ENCODE results near the gene CRYGC.
A peak's percentile ranks its signal among the peaks of the same experiment; 100 is the strongest.
"Not testable (repeated sequence)": the region's sequence is repeated elsewhere in the genome, so short reads cannot be mapped to it uniquely, and the experiment has no call there.

Gene CRYGC

GRCh38 chr2:208112969-208113368 is 16.7 kb downstream of the CRYGC start:
- Histone ChIP-seq H3K27me3 (no peaks in the 10 kb centered on the region), H3K4me1 (no peaks in the 10 kb centered on the region), H3K4me3 (no peak overlapping the region), H3K4me2 (no peak overlapping the region), H3K36me3 (no peaks in the 10 kb centered on the region), H4K20me1 (no peaks in the 10 kb centered on the region), H3K9me3 (no peaks in the 10 kb centered on the region), H3K27ac (no peak overlapping the region), H3K9ac (no peak overlapping the region)
- TF ChIP-seq Cebpa-rat (IDR thresholded peaks at IDR 0.05), result no peak

GRCh38 chr2:208112273-208112745 is 17.3 kb downstream of the CRYGC start:
- H3K9ac ChIP-seq, H3K4me3 ChIP-seq, H3K27ac ChIP-seq, H3K9me3 ChIP-seq, H3K4me2 ChIP-seq, H3K4me1 ChIP-seq, H4K20me1 ChIP-seq, H3K27me3 ChIP-seq, H3K36me3 ChIP-seq: not testable (repeated sequence)

- no peaks in the 10 kb centered on the region for H4K20me1 ChIP-seq
- H3K27ac ChIP-seq, result no peak overlapping the region
- H3K4me1 ChIP-seq, result no peaks in the 10 kb centered on the region
- H3K9me3 ChIP-seq, result no peaks in the 10 kb centered on the region
- no peak overlapping the region for H3K9ac ChIP-seq
- no peaks in the 10 kb centered on the region for H3K27me3 ChIP-seq
- H3K4me3 ChIP-seq, result no peak overlapping the region
- no peaks in the 10 kb centered on the region for H3K36me3 ChIP-seq
- no peak overlapping the region for H3K4me2 ChIP-seq
- no peak for TF ChIP-seq Cebpa-rat (IDR thresholded peaks at IDR 0.05)
Measured at GRCh38 chr2:208103616-208104015, 26.0 kb downstream of the CRYGC start.

GRCh38 chr2:208101716-208102631 is 27.7 kb downstream of the CRYGC start:
- Histone ChIP-seq H3K4me2 (no peak overlapping the region), H3K27ac (no peak overlapping the region), H3K4me1 (no peaks in the 10 kb centered on the region)

GRCh38 chr2:208099682-208100470 is 29.8 kb downstream of the CRYGC start:
- Histone ChIP-seq H3K4me2 (no peak overlapping the region), H3K4me3 (no peak overlapping the region), H3K27me3 (no peaks in the 10 kb centered on the region), H3K9ac (no peak overlapping the region), H4K20me1 (no peaks in the 10 kb centered on the region), H3K27ac (no peak overlapping the region), H3K36me3 (no peaks in the 10 kb centered on the region), H3K4me1 (peaks cover 9% of the 10 kb centered on the region), H3K9me3 (peaks cover 9% of the 10 kb centered on the region)
- TF ChIP-seq Cebpa-rat (IDR thresholded peaks at IDR 0.05), result no peak

More at GRCh38 chr2:208101716-208102631, 27.7 kb downstream of the CRYGC start:
- no peak for TF ChIP-seq Cebpa-rat (IDR thresholded peaks at IDR 0.05)
- no peaks in the 10 kb centered on the region for H3K27me3 ChIP-seq
- no peak overlapping the region for H3K4me3 ChIP-seq
- H3K9me3 ChIP-seq, result no peaks in the 10 kb centered on the region; the same call in 1 of the 2 replicates
- no peaks in the 10 kb centered on the region for H3K36me3 ChIP-seq
- no peaks in the 10 kb centered on the region for H4K20me1 ChIP-seq
- no peak overlapping the region for H3K9ac ChIP-seq

GRCh38 chr2:208098701-208099100 is 30.9 kb downstream of the CRYGC start:
- not testable (repeated sequence) for H3K4me3 ChIP-seq, H4K20me1 ChIP-seq, H3K27me3 ChIP-seq, H3K4me2 ChIP-seq, H3K9ac ChIP-seq, H3K27ac ChIP-seq, H3K36me3 ChIP-seq
- Histone ChIP-seq H3K9me3 (peaks cover 13% of the 10 kb centered on the region), H3K4me1 (peaks cover 14% of the 10 kb centered on the region)

GRCh38 chr2:208098267-208098666 is 31.4 kb downstream of the CRYGC start:
- Histone ChIP-seq H3K4me1 (peaks cover 17% of the 10 kb centered on the region), H3K9me3 (peaks cover 13% of the 10 kb centered on the region), H4K20me1 (no peaks in the 10 kb centered on the region), H3K4me3 (no peak overlapping the region), H3K36me3 (no peaks in the 10 kb centered on the region), H3K4me2 (no peak overlapping the region), H3K27me3 (no peaks in the 10 kb centered on the region), H3K27ac (no peak overlapping the region), H3K9ac (no peak overlapping the region)
- no peak for TF ChIP-seq Cebpa-rat (IDR thresholded peaks at IDR 0.05)

GRCh38 chr2:208097801-208098200 is 31.8 kb downstream of the CRYGC start:
- no peak overlapping the region for H3K4me2 ChIP-seq
- H3K9ac ChIP-seq, result no peak overlapping the region
- H3K9me3 ChIP-seq, result peaks cover 13% of the 10 kb centered on the region
- H3K4me1 ChIP-seq, result peaks cover 22% of the 10 kb centered on the region
- H4K20me1 ChIP-seq, result no peaks in the 10 kb centered on the region
- no peak overlapping the region for H3K27ac ChIP-seq
- H3K36me3 ChIP-seq, result no peaks in the 10 kb centered on the region
- H3K27me3 ChIP-seq, result no peaks in the 10 kb centered on the region
- no peak for TF ChIP-seq Cebpa-rat (IDR thresholded peaks at IDR 0.05)
- no peak overlapping the region for H3K4me3 ChIP-seq

GRCh38 chr2:208097313-208097712 is 32.3 kb downstream of the CRYGC start:
- H4K20me1 ChIP-seq, result no peaks in the 10 kb centered on the region
- TF ChIP-seq Cebpa-rat (IDR thresholded peaks at IDR 0.05), result no peak
- H3K4me2 ChIP-seq, result no peak overlapping the region
- no peaks in the 10 kb centered on the region for H3K27me3 ChIP-seq
- no peaks in the 10 kb centered on the region for H3K36me3 ChIP-seq
- H3K4me3 ChIP-seq, result no peak overlapping the region
- H3K9me3 ChIP-seq, result peaks cover 13% of the 10 kb centered on the region
- no peak overlapping the region for H3K9ac ChIP-seq
- H3K27ac ChIP-seq, result no peak overlapping the region
- peaks cover 27% of the 10 kb centered on the region for H3K4me1 ChIP-seq

GRCh38 chr2:208096080-208096479 is 33.5 kb downstream of the CRYGC start:
- H4K20me1 ChIP-seq, result no peaks in the 10 kb centered on the region

More at GRCh38 chr2:208096080-208096479, 33.5 kb downstream of the CRYGC start:
- Histone ChIP-seq H3K9ac (no peak overlapping the region), H3K27me3 (no peaks in the 10 kb centered on the region), H3K4me1 (peaks cover 30% of the 10 kb centered on the region), H3K4me3 (no peak overlapping the region), H3K27ac (0 out of 2 replicates have a peak overlapping the region, but pooled peaks have one; percentile 14), H3K36me3 (no peaks in the 10 kb centered on the region), H3K4me2 (peak overlapping the region; percentile 34), H3K9me3 (peaks cover 13% of the 10 kb centered on the region)
- no peak for TF ChIP-seq Cebpa-rat (IDR thresholded peaks at IDR 0.05)

Data from BLaER1 (cell line).